ENCODE results near the gene LUC7L3.
"Not testable (repeated sequence)": the region's sequence is repeated elsewhere in the genome, so short reads cannot be mapped to it uniquely, and the experiment has no call there.

The LUC7L3 gene

DNA sequence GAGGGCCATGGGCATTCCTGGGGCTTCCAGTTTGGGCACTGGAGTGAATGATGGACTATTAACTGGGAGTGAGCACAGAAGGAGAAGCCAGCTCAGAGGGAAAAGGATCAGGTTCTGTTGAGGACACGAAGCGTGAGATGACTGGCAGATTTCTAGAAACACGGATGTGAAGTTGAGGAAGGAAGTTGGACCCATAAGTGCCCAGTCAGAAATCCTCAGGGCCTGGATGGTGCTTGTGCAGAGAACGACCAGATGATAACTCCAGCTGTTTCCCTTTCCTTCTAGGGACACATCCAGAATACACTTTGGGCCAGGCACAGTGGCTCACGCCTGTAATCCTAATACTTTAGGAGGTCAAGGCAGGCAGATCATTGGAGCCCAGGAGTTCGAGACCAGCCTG is 71.2 kb downstream of the LUC7L3 start:
- no peak for DNase-seq

DNA sequence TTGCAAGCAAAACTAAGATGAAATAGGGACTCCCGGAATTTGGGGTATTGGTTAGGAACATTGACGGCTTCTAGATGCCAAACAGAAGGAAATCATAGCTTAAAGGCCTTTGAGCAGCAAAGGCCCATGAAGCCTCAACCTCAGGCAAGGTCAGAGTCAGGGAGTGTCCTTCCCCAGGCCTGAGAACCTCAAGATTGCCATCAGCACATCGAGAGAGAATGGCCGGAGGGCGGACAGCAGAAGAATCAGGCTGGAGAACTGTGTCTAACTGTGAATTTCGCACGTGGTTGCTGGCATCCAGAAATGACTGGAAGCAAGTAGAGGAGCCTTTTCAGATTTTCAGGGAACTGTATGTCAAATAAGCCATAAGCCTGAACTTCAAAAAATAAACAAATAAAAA is 72.7 kb downstream of the LUC7L3 start:
- no peak for DNase-seq

DNA sequence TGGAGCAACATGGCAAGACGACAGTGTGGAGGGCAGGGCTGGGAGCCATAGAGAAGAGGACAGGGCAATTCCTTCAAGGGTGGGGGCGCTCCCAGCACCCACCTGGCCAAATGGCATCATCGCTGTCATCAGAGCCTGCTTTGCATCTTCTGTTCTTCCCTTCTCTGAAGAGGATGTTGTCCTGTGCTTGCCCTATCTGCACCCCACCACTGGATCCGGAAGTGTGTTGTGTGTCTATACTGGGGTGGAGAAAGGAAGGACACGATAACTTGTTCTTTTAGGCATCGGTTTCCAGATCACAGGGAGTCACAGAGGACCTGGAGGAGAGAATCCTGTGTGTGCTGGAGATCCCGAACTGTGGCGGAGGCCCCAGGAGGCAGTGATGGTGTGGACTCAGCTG is 73.6 kb downstream of the LUC7L3 start:
- DNase-seq = no peak

DNA sequence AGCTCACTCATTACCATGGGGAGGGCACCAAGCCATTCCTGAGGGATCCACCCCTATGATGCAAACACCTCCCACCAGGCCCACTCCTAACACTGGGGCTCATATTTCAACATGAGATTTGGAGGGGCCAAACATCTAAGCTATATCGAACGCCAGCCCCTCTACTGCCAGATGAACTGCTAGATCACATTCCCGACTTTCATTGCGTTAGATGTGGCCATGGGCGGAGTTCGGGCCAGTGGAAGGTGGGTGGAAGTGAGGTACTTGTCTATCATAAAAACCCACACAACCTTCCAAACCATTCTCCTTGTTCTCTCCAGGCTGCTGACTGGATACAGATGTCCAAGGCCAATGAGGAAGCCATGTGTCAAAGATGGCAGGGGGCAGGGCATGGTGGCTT is 75.0 kb downstream of the LUC7L3 start:
- no peak for DNase-seq

GRCh38 chr17:50797135-50797810 is 77.9 kb downstream of the LUC7L3 start:
- no peak for DNase-seq

- no peak for DNase-seq
These were observed 79.3 kb downstream of the LUC7L3 start for GRCh38 chr17:50798424-50799288.

DNA sequence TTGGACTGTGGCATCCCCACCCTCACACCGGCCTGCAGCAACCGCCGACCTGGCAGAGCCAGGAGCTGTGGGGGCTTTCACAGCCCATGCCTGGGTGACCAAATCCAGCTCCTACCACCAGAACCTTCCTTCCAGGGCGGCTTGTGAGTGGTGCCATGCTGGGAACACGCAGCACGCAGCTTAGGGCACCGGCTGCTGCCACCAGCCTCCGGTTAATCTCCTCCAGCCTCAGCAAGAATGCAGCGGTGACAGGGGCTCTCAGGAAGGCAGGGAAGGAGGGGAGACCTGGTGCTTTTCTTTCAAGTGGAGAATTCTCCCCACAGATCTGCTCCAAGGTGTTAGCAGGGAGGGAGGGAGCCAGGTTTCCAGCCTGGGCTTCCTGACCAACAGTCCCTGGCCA is 80.2 kb downstream of the LUC7L3 start:
- no peak for DNase-seq

- DNase-seq = no peak
These were observed 80.8 kb downstream of the LUC7L3 start for GRCh38 chr17:50800196-50800700.

DNA sequence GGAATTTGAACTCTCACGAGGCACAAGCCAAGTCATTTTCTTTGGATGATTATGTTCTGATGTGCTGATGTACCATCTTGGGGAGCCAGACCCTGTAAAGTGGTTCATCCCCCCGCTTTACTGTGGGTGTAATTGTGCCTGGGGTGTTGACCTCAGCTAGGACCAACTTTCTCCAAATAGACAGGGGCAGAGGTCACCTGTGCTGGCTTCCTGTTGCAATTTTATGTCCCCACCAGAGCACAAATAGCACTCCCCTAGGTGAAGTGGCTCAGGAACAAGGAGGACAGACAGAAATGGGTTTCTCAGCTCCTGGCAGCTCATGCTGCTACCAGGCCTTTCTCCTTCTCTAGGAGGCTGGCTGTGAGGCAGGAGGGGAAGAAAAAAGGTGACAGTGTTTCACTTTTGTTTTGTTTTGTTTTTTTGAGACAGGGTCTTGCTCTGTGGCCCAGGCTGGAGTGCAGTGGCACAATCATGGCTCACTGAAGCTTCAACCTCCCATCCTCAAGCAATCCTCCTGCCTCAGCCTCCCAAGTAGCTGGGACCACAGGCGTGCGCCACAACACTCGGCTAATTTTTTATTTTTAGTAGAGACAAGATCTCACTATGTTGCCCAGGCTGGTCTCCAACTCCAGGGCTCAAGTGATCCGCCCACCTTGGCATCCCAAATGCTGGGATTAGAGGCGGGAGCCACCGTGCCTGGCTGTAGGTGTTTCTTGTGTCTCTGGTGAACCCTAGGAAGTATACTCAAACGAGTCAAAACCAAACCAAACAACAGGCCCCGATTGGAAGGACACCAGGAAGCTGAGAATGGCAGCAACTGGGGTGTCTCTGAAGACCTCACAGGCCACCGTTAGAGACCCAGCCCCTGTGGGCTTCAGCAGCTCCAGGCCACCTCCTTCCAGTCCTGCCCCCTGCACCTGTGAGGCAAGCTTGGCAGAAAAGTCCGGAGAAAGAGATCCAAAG is 83.5 kb downstream of the LUC7L3 start:
- DNase-seq = no peak

DNA sequence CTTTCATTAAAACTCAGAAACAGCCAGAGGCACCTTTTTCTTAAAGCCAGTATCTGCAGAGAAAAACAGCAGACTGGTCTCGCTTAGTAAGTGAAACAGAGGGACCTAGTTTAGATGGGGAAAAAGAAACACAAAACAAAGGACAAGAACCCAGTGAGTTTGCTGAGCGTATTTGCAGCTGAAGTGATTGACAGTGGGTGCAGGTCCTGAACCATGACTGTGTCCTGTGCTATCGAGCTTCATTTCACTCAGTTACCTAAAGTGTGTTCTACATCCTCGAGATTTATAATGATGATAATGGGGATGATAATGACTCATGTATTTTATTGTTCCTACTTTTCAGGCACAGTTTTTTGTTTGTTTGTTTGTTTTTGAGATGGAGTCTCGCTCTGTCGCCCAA is 84.3 kb downstream of the LUC7L3 start:
- no peak for DNase-seq

GRCh38 chr17:50804749-50805475 is 85.5 kb downstream of the LUC7L3 start:
- DNase-seq = not testable (repeated sequence)

DNA sequence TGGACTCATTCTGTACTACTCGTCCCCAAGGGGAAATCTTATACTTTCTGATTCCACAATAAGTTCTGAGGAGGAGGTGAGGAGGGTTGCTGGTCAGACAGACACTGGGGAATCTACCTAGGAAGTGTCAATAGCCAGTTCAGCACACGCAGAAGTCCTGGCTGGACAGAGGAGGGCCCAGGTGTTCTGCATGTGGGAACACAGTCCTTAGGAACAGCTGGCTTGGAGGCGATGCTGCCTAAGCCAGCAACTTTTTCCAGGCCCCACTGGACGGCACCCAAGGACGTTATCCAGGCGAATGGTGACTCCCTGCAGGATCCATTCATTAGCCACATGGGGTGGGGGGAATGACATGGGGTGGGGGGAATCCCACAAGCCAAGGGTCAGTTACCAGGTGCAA is 86.1 kb downstream of the LUC7L3 start:
- DNase-seq = no peak

Measured in fibroblast of skin of right quadriceps (primary cell).